ENCODE results near the gene GALNT16.
A peak's percentile ranks its signal among the peaks of the same experiment; 100 is the strongest.

GRCh38 chr14:69363055-69363454 lies 103.1 kb downstream of the GALNT16 start:
- TF ChIP-seq CTCF (IDR thresholded peaks at IDR 0.05) (peak in 1 of 2 donors; percentile 40), POLR2A (IDR thresholded peaks at IDR 0.05) (no peak)

All from suprapubic skin (tissue), 3 donors.